CD14-positive monocyte (primary cell): ENCODE measurements around the gene KCNA10. TPM values are rescaled to one million over a fixed set of nuclear protein-coding genes. Genes with fewer than 3 reads are reported as not detected.

ENCODE experiments used
- DNase-seq, 3 donors: peaks; one replicate each; pipeline ENCODE4 v3.0.0-alpha.2; 2011 to 2022
- H2AFZ ChIP-seq: 2 replicates; pipeline ENCODE4 v1.6.0; 2012; ENCODE audit warnings: mild to moderate bottlenecking, low read depth, low read length, inconsistent platforms; ENCODE audit not compliant: insufficient read depth, poor library complexity, severe bottlenecking
- H3K27ac ChIP-seq, 2 donors: 1 replicate in 1 of 2; 2 replicates in 1 of 2; pipeline ENCODE4 v1.5.1; 2012 to 2013; ENCODE audit warnings: low read length in 2 of 2, control low read depth in 1 of 2, inconsistent platforms in 1 of 2, low read depth in 1 of 2, mild to moderate bottlenecking in 1 of 2
- H3K27me3 ChIP-seq, 2 donors: one replicate each; pipeline versions ENCODE4 v1.6.0 to v1.6.1; 2011 to 2013; ENCODE audit warnings: low read length in 2 of 2; ENCODE audit not compliant: control insufficient read depth in 2 of 2, insufficient read depth in 2 of 2
- H3K36me3 ChIP-seq, 2 donors: replicated peaks in 1 of 2; 1 replicate in 1 of 2; 2 replicates in 1 of 2; pipeline versions ENCODE4 v1.5.1 to v1.6.1; 2012 to 2013; ENCODE audit warnings: low read length in 2 of 2, control low read depth in 1 of 2, inconsistent platforms in 1 of 2, mild to moderate bottlenecking in 1 of 2; ENCODE audit not compliant: insufficient read depth in 2 of 2, control insufficient read depth in 1 of 2
- H3K4me1 ChIP-seq, 2 donors: 1 replicate in 1 of 2; 2 replicates in 1 of 2; pipeline versions ENCODE4 v1.5.1 to v1.6.1; 2012 to 2013; ENCODE audit warnings: low read length in 2 of 2, control low read depth in 1 of 2, inconsistent platforms in 1 of 2, mild to moderate bottlenecking in 1 of 2, moderate library complexity in 1 of 2; ENCODE audit not compliant: insufficient read depth in 2 of 2, control insufficient read depth in 1 of 2
- H3K4me2 ChIP-seq: replicated peaks from 2 replicates; pipeline ENCODE3; 2012; ENCODE audit warnings: low read length, moderate library complexity, mild to moderate bottlenecking; ENCODE audit not compliant: poor library complexity, severe bottlenecking; ENCODE audit errors: extremely low read depth
- H3K4me3 ChIP-seq, 3 experiments: fragments of 200-600 bp in 1 of 3; sonication (generic) in 1 of 3; replicated peaks in 1 of 3; 1 replicate in 2 of 3; 2 replicates in 1 of 3; pipeline ENCODE4 v1.5.1; 2011 to 2013; ENCODE audit warnings: low read length in 3 of 3, mild to moderate bottlenecking in 3 of 3, control low read depth in 2 of 3, low read depth in 2 of 3, inconsistent platforms in 1 of 3, moderate library complexity in 1 of 3
- H3K79me2 ChIP-seq: 2 replicates; pipeline ENCODE4 v1.6.0; 2012; ENCODE audit warnings: mild to moderate bottlenecking, control low read depth, inconsistent platforms, low read length, moderate library complexity; ENCODE audit not compliant: insufficient read depth
- H3K9ac ChIP-seq: 2 replicates; pipeline ENCODE4 v1.6.0; 2017; ENCODE audit warnings: low read length, mild to moderate bottlenecking; ENCODE audit not compliant: insufficient read depth, poor library complexity, severe bottlenecking
- H3K9me3 ChIP-seq, 2 donors: replicated peaks in 1 of 2; 1 replicate in 1 of 2; 2 replicates in 1 of 2; pipeline versions ENCODE4 v1.5.1 to v1.6.1; 2012 to 2013; ENCODE audit warnings: low read length in 2 of 2, control low read depth in 1 of 2; ENCODE audit not compliant: control insufficient read depth in 1 of 2, insufficient read depth in 1 of 2
- H4K20me1 ChIP-seq: 2 replicates; pipeline ENCODE4 v1.6.0; 2012; ENCODE audit warnings: mild to moderate bottlenecking, low read length, control low read depth, moderate library complexity; ENCODE audit not compliant: insufficient read depth
- H3K27ac Mint-ChIP-seq, 7 donors: one replicate each; pipeline ENCODE4 v1.8.0; 2020; ENCODE audit warnings: mild to moderate bottlenecking in 7 of 7, mixed read lengths in 7 of 7, moderate library complexity in 6 of 7, inconsistent platforms in 2 of 7
- H3K27me3 Mint-ChIP-seq, 3 donors: one replicate each; pipeline ENCODE4 v1.8.0; 2021 to 2022; ENCODE audit warnings: low read depth in 3 of 3, mild to moderate bottlenecking in 3 of 3, mixed read lengths in 3 of 3, moderate library complexity in 3 of 3, inconsistent platforms in 1 of 3
- H3K36me3 Mint-ChIP-seq, 2 donors: one replicate each; pipeline ENCODE4 v1.8.0; 2020; ENCODE audit warnings: mixed read lengths in 2 of 2, inconsistent platforms in 1 of 2, mild to moderate bottlenecking in 1 of 2
- H3K4me1 Mint-ChIP-seq: one replicate; pipeline ENCODE4 v1.8.0; 2020; ENCODE audit warnings: mild to moderate bottlenecking, mixed read lengths
- H3K4me3 Mint-ChIP-seq, 2 donors: one replicate each; pipeline ENCODE4 v1.8.0; 2020; ENCODE audit warnings: mild to moderate bottlenecking in 2 of 2, mixed read lengths in 2 of 2, moderate library complexity in 1 of 2
- H3K9me3 Mint-ChIP-seq, 7 donors: one replicate each; pipeline ENCODE4 v1.8.0; 2020 to 2022; ENCODE audit warnings: mixed read lengths in 7 of 7, mild to moderate bottlenecking in 6 of 7, moderate library complexity in 6 of 7, inconsistent platforms in 2 of 7
- WGBS: methylation state at CpG from one replicate; pipeline ENCODE4 v1.1.5; 2013; ENCODE audit warnings: missing lambda C conversion rate; ENCODE audit not compliant: insufficient coverage; 5-methylcytosine and 5-hydroxymethylcytosine counted together
- intact Hi-C, 2 donors: fragments of 100-400 bp; cut with micrococcal nuclease; formaldehyde crosslinking; loops; one replicate each; pipeline versions ENCODE4 v1.15.0 to v1.15.1; 2023
- polyA plus RNA-seq, 3 donors: library from polyadenylated mRNA; depleted of rRNA in 1 of 3; unstranded in 2 of 3; stranded (reverse) in 1 of 3; fragments of 300-500 nt in 2 of 3; fragments of >200 nt in 1 of 3; fragmentation: Illumina TruSeq in 2 of 3; gene quantifications; 1 replicate in 2 of 3; 2 replicates in 1 of 3; pipeline ENCODE4 v1.2.3, GENCODE V29; 2012 to 2021
- TF ChIP-seq, protein P1 (sequence below): fragments of 200-600 bp; IDR thresholded peaks from one replicate; pipeline ENCODE4 v1.8.0; 2022; ENCODE audit warnings: antibody characterized with exemption, mild to moderate bottlenecking

KCNA10 gene
- polyA plus RNA-seq, 3 donors = not detected

DNA sequence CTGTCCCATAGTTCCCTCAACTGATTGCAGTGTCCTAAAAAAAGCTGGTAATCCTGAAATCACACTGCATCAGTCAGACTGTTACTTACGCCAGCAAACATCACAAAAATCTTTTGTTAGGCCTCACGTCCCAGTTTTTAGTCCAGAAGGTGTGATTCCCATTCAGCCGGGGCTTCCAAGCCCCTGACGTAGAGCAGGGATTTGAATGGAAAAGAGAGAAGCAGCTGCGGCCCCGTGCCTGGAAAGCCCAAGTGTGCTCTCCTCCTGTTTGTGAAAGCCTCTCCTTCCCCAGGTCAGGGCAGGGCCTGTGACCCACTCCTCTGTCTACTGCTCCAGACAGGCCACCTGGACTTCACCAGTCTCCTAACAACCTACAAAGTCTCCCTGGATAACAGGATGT is 20.7 kb downstream of the KCNA10 start:
- no peaks in the 10 kb centered on the region for H3K36me3 ChIP-seq
- TF ChIP-seq, protein P1, sequence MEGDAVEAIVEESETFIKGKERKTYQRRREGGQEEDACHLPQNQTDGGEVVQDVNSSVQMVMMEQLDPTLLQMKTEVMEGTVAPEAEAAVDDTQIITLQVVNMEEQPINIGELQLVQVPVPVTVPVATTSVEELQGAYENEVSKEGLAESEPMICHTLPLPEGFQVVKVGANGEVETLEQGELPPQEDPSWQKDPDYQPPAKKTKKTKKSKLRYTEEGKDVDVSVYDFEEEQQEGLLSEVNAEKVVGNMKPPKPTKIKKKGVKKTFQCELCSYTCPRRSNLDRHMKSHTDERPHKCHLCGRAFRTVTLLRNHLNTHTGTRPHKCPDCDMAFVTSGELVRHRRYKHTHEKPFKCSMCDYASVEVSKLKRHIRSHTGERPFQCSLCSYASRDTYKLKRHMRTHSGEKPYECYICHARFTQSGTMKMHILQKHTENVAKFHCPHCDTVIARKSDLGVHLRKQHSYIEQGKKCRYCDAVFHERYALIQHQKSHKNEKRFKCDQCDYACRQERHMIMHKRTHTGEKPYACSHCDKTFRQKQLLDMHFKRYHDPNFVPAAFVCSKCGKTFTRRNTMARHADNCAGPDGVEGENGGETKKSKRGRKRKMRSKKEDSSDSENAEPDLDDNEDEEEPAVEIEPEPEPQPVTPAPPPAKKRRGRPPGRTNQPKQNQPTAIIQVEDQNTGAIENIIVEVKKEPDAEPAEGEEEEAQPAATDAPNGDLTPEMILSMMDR = no peak
- H3K27ac Mint-ChIP-seq = no peak overlapping the region
- no peaks in the 10 kb centered on the region for H3K9me3 Mint-ChIP-seq
- H3K79me2 ChIP-seq = no peaks in the 10 kb centered on the region
- H3K9me3 ChIP-seq = no peaks in the 10 kb centered on the region
- H3K4me3 ChIP-seq = no peak overlapping the region
- H3K36me3 Mint-ChIP-seq = no peaks in the 10 kb centered on the region
- intact Hi-C loops = loop anchor here in 1 of 2 donors (5.0 to 10.0 kb wide), 2 partner anchors 183 to 296 kb away; no protein-coding TSS in a partner anchor
- no peak for DNase-seq
- peaks cover 16 to 18% of the 10 kb centered on the region in 2 donors for H3K4me1 ChIP-seq
- no peak overlapping the region for H2AFZ ChIP-seq
- no peaks in the 10 kb centered on the region for H3K27me3 ChIP-seq
- H3K4me1 Mint-ChIP-seq = peaks cover 28% of the 10 kb centered on the region
- H3K27ac ChIP-seq = no peak overlapping the region
- no peaks in the 10 kb centered on the region for H4K20me1 ChIP-seq
- peaks cover 2 to 5% (median 3%) of the 10 kb centered on the region in 3 donors for H3K27me3 Mint-ChIP-seq
- H3K9ac ChIP-seq = no peak overlapping the region
- H3K4me3 Mint-ChIP-seq = no peak overlapping the region
- 88% methylated on average over 4 of the region's 6 CpGs for WGBS
- no peak overlapping the region for H3K4me2 ChIP-seq

GRCh38 chr1:110495926-110496600 is 22.9 kb downstream of the KCNA10 start:
- Histone ChIP-seq H3K9me3 (no peaks in the 10 kb centered on the region), H2AFZ (no peak overlapping the region), H3K27ac (no peak overlapping the region), H3K79me2 (no peaks in the 10 kb centered on the region), H3K4me2 (no peak overlapping the region), H3K9ac (no peak overlapping the region), H4K20me1 (no peaks in the 10 kb centered on the region), H3K27me3 (no peaks in the 10 kb centered on the region), H3K36me3 (no peaks in the 10 kb centered on the region), H3K4me3 (no peak overlapping the region), H3K4me1 (no peaks in the 10 kb centered on the region)
- peaks cover 3 to 5% (median 3%) of the 10 kb centered on the region in 3 donors for H3K27me3 Mint-ChIP-seq
- H3K4me1 Mint-ChIP-seq = peaks cover 12% of the 10 kb centered on the region
- 20% methylated on average over 5 of the region's 8 CpGs for WGBS
- no peak overlapping the region for H3K4me3 Mint-ChIP-seq
- no peak overlapping the region for H3K27ac Mint-ChIP-seq
- intact Hi-C loops = loop anchor here (2.0 to 10.0 kb wide), 3 partner anchors 181 to 299 kb away; no protein-coding TSS in a partner anchor
- H3K36me3 Mint-ChIP-seq = no peaks in the 10 kb centered on the region
- no peaks in the 10 kb centered on the region for H3K9me3 Mint-ChIP-seq
- peak; percentile 68 to 79 (median 71) for DNase-seq
- TF ChIP-seq, protein P1 = peak; percentile 98
